Fibroblast of peridontal ligament (primary cell): ENCODE data around the gene HTT-AS.
"Not testable (repeated sequence)": the region's sequence is repeated elsewhere in the genome, so short reads cannot be mapped to it uniquely, and the experiment has no call there.

Source experiments
- DNase-seq: peaks from one replicate; pipeline ENCODE4 v3.0.0-alpha.2; 2010; ENCODE audit errors: extremely low read depth

HTT-AS gene

GRCh38 chr4:3051141-3051897 is 23.0 kb downstream of the HTT-AS start:
- DNase-seq: not testable (repeated sequence)

- peak; percentile 40 for DNase-seq
These were observed 26.7 kb downstream of the HTT-AS start for GRCh38 chr4:3047464-3048286.

- DNase-seq: no peak
These were observed 27.7 kb downstream of the HTT-AS start for GRCh38 chr4:3046623-3047022.

GRCh38 chr4:3046162-3046561 is 28.2 kb downstream of the HTT-AS start:
- DNase-seq: no peak

GRCh38 chr4:3044870-3045819 is 29.2 kb downstream of the HTT-AS start:
- DNase-seq: peak; percentile 87

GRCh38 chr4:3043282-3044020 is 30.9 kb downstream of the HTT-AS start:
- DNase-seq: no peak

- no peak for DNase-seq
These were observed 32.1 kb downstream of the HTT-AS start for GRCh38 chr4:3042226-3042625.

- peak; percentile 49 for DNase-seq
These were observed 32.9 kb downstream of the HTT-AS start for GRCh38 chr4:3041192-3042142.

GRCh38 chr4:3040452-3041191 is 33.7 kb downstream of the HTT-AS start:
- no peak for DNase-seq

- no peak for DNase-seq
These were observed 34.5 kb downstream of the HTT-AS start for GRCh38 chr4:3039706-3040366.

GRCh38 chr4:3037957-3038461 is 36.3 kb downstream of the HTT-AS start:
- DNase-seq: no peak

GRCh38 chr4:3036131-3036952 is 38.0 kb downstream of the HTT-AS start:
- DNase-seq: no peak

GRCh38 chr4:3035674-3036073 is 38.7 kb downstream of the HTT-AS start:
- no peak for DNase-seq

- DNase-seq: no peak
These were observed 39.1 kb downstream of the HTT-AS start for GRCh38 chr4:3035249-3035648.

GRCh38 chr4:3034231-3034630 is 40.1 kb downstream of the HTT-AS start:
- no peak for DNase-seq

GRCh38 chr4:3031357-3032082 is 42.8 kb downstream of the HTT-AS start:
- no peak for DNase-seq
